Astrocyte (in vitro differentiated cells and primary cell): Measurements from ENCODE around the gene PERM1. TPM values are rescaled to one million over a fixed set of nuclear protein-coding genes. Genes with fewer than 3 reads are reported as not detected.

Experiments used
- DNase-seq: peaks from one replicate; pipeline ENCODE4 v3.0.0-alpha.2; 2010; ENCODE audit warnings: low read depth
- FAIRE-seq: peaks from 2 replicates; lab custom pipeline; 2011; peaks lifted over from hg19 to GRCh38; lab: Jason Lieb, UNC
- H2AFZ ChIP-seq: 2 replicates; pipeline ENCODE4 v1.6.0; 2012; ENCODE audit warnings: low read depth, low read length, inconsistent platforms
- H3K27ac ChIP-seq: 2 replicates; pipeline ENCODE4 v1.5.1; 2011; ENCODE audit warnings: low read depth, low read length, inconsistent platforms
- H3K27me3 ChIP-seq: 2 replicates; pipeline ENCODE4 v1.6.0; 2011; ENCODE audit warnings: low read length, inconsistent platforms; ENCODE audit not compliant: insufficient read depth
- H3K36me3 ChIP-seq: 2 replicates; pipeline ENCODE4 v1.5.1; 2011; ENCODE audit warnings: low read length, inconsistent platforms; ENCODE audit not compliant: insufficient read depth
- H3K4me1 ChIP-seq: 2 replicates; pipeline ENCODE4 v1.5.1; 2011; ENCODE audit warnings: low read length, inconsistent platforms; ENCODE audit not compliant: insufficient read depth
- H3K4me2 ChIP-seq: 2 replicates; pipeline ENCODE4 v1.6.0; 2012; ENCODE audit warnings: low read length, inconsistent platforms
- H3K4me3 ChIP-seq: 2 replicates; pipeline ENCODE4 v1.5.1; 2011; ENCODE audit warnings: low read depth, mild to moderate bottlenecking, low read length, inconsistent platforms; ENCODE audit not compliant: insufficient read depth
- H3K79me2 ChIP-seq: 2 replicates; pipeline ENCODE4 v1.6.0; 2012; ENCODE audit warnings: mild to moderate bottlenecking, low read length, inconsistent platforms; ENCODE audit not compliant: insufficient read depth
- H3K9ac ChIP-seq: 2 replicates; pipeline ENCODE4 v1.6.0; 2012; ENCODE audit warnings: mild to moderate bottlenecking, low read length, inconsistent platforms
- H3K9me3 ChIP-seq: 2 replicates; pipeline ENCODE4 v1.5.1; 2012; ENCODE audit warnings: low read depth, mild to moderate bottlenecking, low read length, inconsistent platforms; ENCODE audit not compliant: insufficient read depth
- H4K20me1 ChIP-seq: 2 replicates; pipeline ENCODE4 v1.6.0; 2012; ENCODE audit warnings: low read length, inconsistent platforms; ENCODE audit not compliant: insufficient read depth
- H3K27ac Mint-ChIP-seq: one replicate; pipeline ENCODE4 v1.8.0; 2021; ENCODE audit warnings: mild to moderate bottlenecking, mixed read lengths; ENCODE audit not compliant: unreplicated experiment
- H3K27me3 Mint-ChIP-seq: one replicate; pipeline ENCODE4 v1.8.0; 2021; ENCODE audit warnings: low read depth, mixed read lengths; ENCODE audit not compliant: unreplicated experiment
- H3K36me3 Mint-ChIP-seq: one replicate; pipeline ENCODE4 v1.8.0; 2021; ENCODE audit warnings: low read depth, mixed read lengths; ENCODE audit not compliant: unreplicated experiment
- H3K4me1 Mint-ChIP-seq: one replicate; pipeline ENCODE4 v1.8.0; 2021; ENCODE audit warnings: low read depth, mixed read lengths; ENCODE audit not compliant: unreplicated experiment
- H3K4me3 Mint-ChIP-seq: one replicate; pipeline ENCODE4 v1.8.0; 2021; ENCODE audit warnings: mild to moderate bottlenecking, moderate library complexity, mixed read lengths; ENCODE audit not compliant: unreplicated experiment
- H3K9me3 Mint-ChIP-seq: one replicate; pipeline ENCODE4 v1.8.0; 2021; ENCODE audit warnings: mild to moderate bottlenecking, mixed read lengths; ENCODE audit not compliant: unreplicated experiment
- EZH2 ChIP-seq: IDR thresholded peaks from 2 replicates; pipeline ENCODE4 v1.6.1; 2012; ENCODE audit warnings: mild to moderate bottlenecking, low read length, inconsistent platforms; ENCODE audit not compliant: insufficient read depth
- total RNA-seq: library from RNA; stranded (reverse); gene quantifications from 2 replicates; pipeline ENCODE4 v1.2.1, GENCODE V29; 2021
- TF ChIP-seq, protein P1 (sequence below): IDR thresholded peaks from 2 replicates; pipeline ENCODE4 v1.5.1; 2011; ENCODE audit warnings: low read depth, mild to moderate bottlenecking, inconsistent platforms, low read length, moderate library complexity; ENCODE audit not compliant: insufficient read depth

The PERM1 gene
- total RNA-seq, 1 donor from 2014 or later = 0.20 TPM

DNA sequence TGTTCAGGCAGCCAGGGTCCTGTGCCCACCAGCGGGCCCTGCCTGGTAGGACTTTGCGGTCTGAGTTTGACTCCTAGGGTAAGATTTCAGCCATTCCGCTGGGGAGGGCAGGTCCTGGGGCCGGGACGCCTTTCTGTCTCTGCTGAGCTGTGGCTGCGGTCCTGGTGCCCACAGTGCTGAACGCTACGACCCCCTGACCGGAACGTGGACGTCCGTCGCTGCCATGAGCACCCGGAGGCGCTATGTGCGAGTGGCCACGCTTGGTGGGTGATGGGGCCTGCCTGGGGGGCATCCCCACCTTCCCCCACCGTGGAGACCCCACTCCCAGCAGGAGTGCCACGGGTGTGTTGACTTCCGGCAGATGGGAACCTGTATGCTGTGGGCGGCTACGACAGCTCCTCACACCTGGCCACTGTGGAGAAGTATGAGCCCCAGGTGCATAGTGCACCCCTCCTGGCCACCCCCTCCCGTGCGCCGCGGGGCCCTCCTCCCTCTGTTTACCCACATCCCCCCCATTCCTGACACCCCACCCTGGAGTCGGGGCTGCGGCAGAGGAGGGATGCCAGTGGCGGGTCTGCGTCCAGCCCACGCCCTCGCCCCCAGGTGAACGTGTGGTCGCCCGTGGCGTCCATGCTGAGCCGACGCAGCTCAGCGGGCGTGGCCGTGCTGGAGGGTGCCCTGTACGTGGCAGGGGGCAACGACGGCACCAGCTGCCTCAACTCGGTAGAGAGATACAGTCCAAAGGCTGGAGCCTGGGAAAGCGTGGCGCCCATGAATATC lies 18.0 kb downstream of the PERM1 start:
- Mint-ChIP-seq H3K4me1 (no peaks in the 10 kb centered on the region), H3K9me3 (no peaks in the 10 kb centered on the region), H3K27me3 (peaks cover 6% of the 10 kb centered on the region), H3K27ac (no peak overlapping the region), H3K36me3 (peaks cover 4% of the 10 kb centered on the region), H3K4me3 (no peak overlapping the region)
- Histone ChIP-seq H3K79me2 (peaks cover 8% of the 10 kb centered on the region), H3K4me2 (no peak overlapping the region), H4K20me1 (no peaks in the 10 kb centered on the region), H3K9me3 (no peaks in the 10 kb centered on the region), H3K9ac (no peak overlapping the region), H2AFZ (no peak overlapping the region), H3K27me3 (no peaks in the 10 kb centered on the region), H3K4me3 (no peak overlapping the region), H3K4me1 (peaks cover 25% of the 10 kb centered on the region), H3K36me3 (peaks cover 5% of the 10 kb centered on the region), H3K27ac (no peak overlapping the region)
- FAIRE-seq = no peak
- no peak for DNase-seq
- TF ChIP-seq EZH2 = no peak
- TF ChIP-seq, protein P1, sequence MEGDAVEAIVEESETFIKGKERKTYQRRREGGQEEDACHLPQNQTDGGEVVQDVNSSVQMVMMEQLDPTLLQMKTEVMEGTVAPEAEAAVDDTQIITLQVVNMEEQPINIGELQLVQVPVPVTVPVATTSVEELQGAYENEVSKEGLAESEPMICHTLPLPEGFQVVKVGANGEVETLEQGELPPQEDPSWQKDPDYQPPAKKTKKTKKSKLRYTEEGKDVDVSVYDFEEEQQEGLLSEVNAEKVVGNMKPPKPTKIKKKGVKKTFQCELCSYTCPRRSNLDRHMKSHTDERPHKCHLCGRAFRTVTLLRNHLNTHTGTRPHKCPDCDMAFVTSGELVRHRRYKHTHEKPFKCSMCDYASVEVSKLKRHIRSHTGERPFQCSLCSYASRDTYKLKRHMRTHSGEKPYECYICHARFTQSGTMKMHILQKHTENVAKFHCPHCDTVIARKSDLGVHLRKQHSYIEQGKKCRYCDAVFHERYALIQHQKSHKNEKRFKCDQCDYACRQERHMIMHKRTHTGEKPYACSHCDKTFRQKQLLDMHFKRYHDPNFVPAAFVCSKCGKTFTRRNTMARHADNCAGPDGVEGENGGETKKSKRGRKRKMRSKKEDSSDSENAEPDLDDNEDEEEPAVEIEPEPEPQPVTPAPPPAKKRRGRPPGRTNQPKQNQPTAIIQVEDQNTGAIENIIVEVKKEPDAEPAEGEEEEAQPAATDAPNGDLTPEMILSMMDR = no peak

DNA sequence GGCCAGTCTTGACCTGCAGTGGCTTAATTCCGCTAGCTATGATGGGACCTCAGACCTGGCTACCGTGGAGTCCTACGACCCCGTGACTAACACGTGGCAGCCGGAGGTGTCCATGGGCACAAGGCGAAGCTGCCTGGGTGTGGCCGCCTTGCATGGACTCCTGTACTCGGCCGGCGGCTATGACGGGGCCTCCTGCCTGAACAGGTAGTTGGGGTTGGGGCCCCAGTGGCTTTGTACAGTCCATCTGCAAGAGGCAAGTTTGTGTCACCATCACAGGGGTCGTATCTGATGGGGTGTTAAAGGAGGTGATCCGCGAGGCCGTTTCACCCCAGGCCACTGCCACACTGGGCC lies 18.6 kb downstream of the PERM1 start:
- no peak for FAIRE-seq
- H2AFZ ChIP-seq = no peak overlapping the region
- no peak for TF ChIP-seq EZH2
- TF ChIP-seq, protein P1 = no peak
- H3K9me3 Mint-ChIP-seq = no peaks in the 10 kb centered on the region
- H3K36me3 ChIP-seq = peaks cover 5% of the 10 kb centered on the region
- no peak overlapping the region for H3K9ac ChIP-seq
- H3K9me3 ChIP-seq = no peaks in the 10 kb centered on the region
- no peaks in the 10 kb centered on the region for H3K27me3 ChIP-seq
- peaks cover 25% of the 10 kb centered on the region for H3K4me1 ChIP-seq
- peaks cover 2% of the 10 kb centered on the region for H3K4me1 Mint-ChIP-seq
- H3K4me2 ChIP-seq = no peak overlapping the region
- no peak for DNase-seq
- H3K4me3 ChIP-seq = no peak overlapping the region
- peaks cover 4% of the 10 kb centered on the region for H3K36me3 Mint-ChIP-seq
- no peak overlapping the region for H3K27ac Mint-ChIP-seq
- peaks cover 15% of the 10 kb centered on the region for H3K79me2 ChIP-seq
- peaks cover 2% of the 10 kb centered on the region for H3K27me3 Mint-ChIP-seq
- H3K4me3 Mint-ChIP-seq = no peak overlapping the region
- peaks cover 5% of the 10 kb centered on the region for H4K20me1 ChIP-seq
- H3K27ac ChIP-seq = no peak overlapping the region
